Measurements from ENCODE around the gene S1PR1. TPM values are rescaled to one million over a fixed set of nuclear protein-coding genes. Genes with fewer than 3 reads are reported as not detected.

S1PR1 gene
- total and polyA plus RNA-seq, 2 experiments from 2014 or later: 58.1 to 58.6 TPM

- no peaks in the 10 kb centered on the region for H3K27me3 ChIP-seq
- no peaks in the 10 kb centered on the region for H3K9me3 ChIP-seq (ENCODE audit: low read depth)
- H3K4me1 ChIP-seq (ENCODE audit: low read depth): peaks cover 2% of the 10 kb centered on the region
- DNase-seq (ENCODE audit: low read depth in 1 of 2, low spot score in 1 of 2): no peak
- H3K36me3 ChIP-seq: no peaks in the 10 kb centered on the region
- no peak for TF ChIP-seq CTCF (IDR thresholded peaks at IDR 0.05; ENCODE audit: low read depth, low read length)
- H3K4me3 ChIP-seq: no peak overlapping the region
- H3K27ac ChIP-seq: no peak overlapping the region
Measured at GRCh38 chr1:101193733-101194169, 43.1 kb upstream of the S1PR1 start.

GRCh38 chr1:101194746-101195145 is 42.1 kb upstream of the S1PR1 start:
- no peaks in the 10 kb centered on the region for H3K9me3 ChIP-seq (ENCODE audit: low read depth)
- H3K27me3 ChIP-seq: no peaks in the 10 kb centered on the region
- H3K4me3 ChIP-seq: no peak overlapping the region
- H3K36me3 ChIP-seq: no peaks in the 10 kb centered on the region
- no peak for TF ChIP-seq CTCF (IDR thresholded peaks at IDR 0.05; ENCODE audit: low read depth, low read length)
- H3K27ac ChIP-seq: no peak overlapping the region
- peaks cover 7% of the 10 kb centered on the region for H3K4me1 ChIP-seq (ENCODE audit: low read depth)
- DNase-seq (ENCODE audit: low read depth in 1 of 2, low spot score in 1 of 2): no peak

- Histone ChIP-seq H3K27ac (no peak overlapping the region), H3K4me3 (no peak overlapping the region), H3K4me1 (ENCODE audit: low read depth) (peaks cover 7% of the 10 kb centered on the region), H3K9me3 (ENCODE audit: low read depth) (no peaks in the 10 kb centered on the region), H3K36me3 (no peaks in the 10 kb centered on the region), H3K27me3 (no peaks in the 10 kb centered on the region)
- no peak for TF ChIP-seq CTCF (IDR thresholded peaks at IDR 0.05; ENCODE audit: low read depth, low read length)
- no peak for DNase-seq (ENCODE audit: low read depth in 1 of 2, low spot score in 1 of 2)
Measured at GRCh38 chr1:101196668-101197067, 40.2 kb upstream of the S1PR1 start.

- DNase-seq (ENCODE audit: low read depth in 1 of 2, low spot score in 1 of 2): no peak
- Histone ChIP-seq H3K4me1 (ENCODE audit: low read depth) (peaks cover 22% of the 10 kb centered on the region), H3K36me3 (no peaks in the 10 kb centered on the region), H3K4me3 (no peak overlapping the region), H3K27ac (no peak overlapping the region), H3K9me3 (ENCODE audit: low read depth) (no peaks in the 10 kb centered on the region), H3K27me3 (no peaks in the 10 kb centered on the region)
- TF ChIP-seq CTCF (IDR thresholded peaks at IDR 0.05; ENCODE audit: low read depth, low read length): no peak
Measured at GRCh38 chr1:101198842-101199636, 37.8 kb upstream of the S1PR1 start.

- TF ChIP-seq CTCF (IDR thresholded peaks at IDR 0.05; ENCODE audit: low read depth, low read length): no peak
- no peak overlapping the region for H3K27ac ChIP-seq
- H3K4me3 ChIP-seq: no peak overlapping the region
- H3K36me3 ChIP-seq: no peaks in the 10 kb centered on the region
- DNase-seq (ENCODE audit: low read depth in 1 of 2, low spot score in 1 of 2): no peak
- peaks cover 27% of the 10 kb centered on the region for H3K4me1 ChIP-seq (ENCODE audit: low read depth)
- no peaks in the 10 kb centered on the region for H3K9me3 ChIP-seq (ENCODE audit: low read depth)
- H3K27me3 ChIP-seq: no peaks in the 10 kb centered on the region
Measured at GRCh38 chr1:101199637-101199982, 37.2 kb upstream of the S1PR1 start.

Measured in cardiac muscle cell (in vitro differentiated cells and primary cell).